KMS-11 (cell line): Measurements from ENCODE around the gene ZNF280D.

Source experiments
- H2AFZ ChIP-seq: fragments of 200-600 bp; sonication (generic); 2 replicates; pipeline ENCODE4 v1.6.1; 2016; ENCODE audit warnings: antibody characterized with exemption, mixed run types, low read depth
- H3K27ac ChIP-seq: fragments of 200-600 bp; sonication (generic); 2 replicates; pipeline ENCODE4 v1.6.1; 2016; ENCODE audit warnings: mild to moderate bottlenecking, mixed run types
- H3K27me3 ChIP-seq: fragments of 200-600 bp; sonication (generic); 2 replicates; pipeline ENCODE4 v1.6.1; 2017; ENCODE audit warnings: mild to moderate bottlenecking, low read depth, mixed run types, moderate library complexity; ENCODE audit not compliant: insufficient read depth
- H3K36me3 ChIP-seq: fragments of 200-600 bp; sonication (generic); 2 replicates; pipeline ENCODE4 v1.6.1; 2017; ENCODE audit warnings: mild to moderate bottlenecking, mixed run types; ENCODE audit not compliant: insufficient read depth
- H3K4me1 ChIP-seq: fragments of 200-600 bp; sonication (generic); 2 replicates; pipeline ENCODE4 v1.6.1; 2016; ENCODE audit warnings: mild to moderate bottlenecking, low read depth, mixed run types; ENCODE audit not compliant: poor library complexity, severe bottlenecking
- H3K4me2 ChIP-seq: fragments of 200-600 bp; sonication (generic); 2 replicates; pipeline ENCODE4 v1.7.0; 2016; ENCODE audit warnings: mild to moderate bottlenecking, mixed run types
- H3K4me3 ChIP-seq: fragments of 200-600 bp; sonication (generic); IDR thresholded peaks from 2 replicates; pipeline ENCODE4 v1.6.1; 2017; ENCODE audit warnings: low read depth, low read length, mixed read lengths; ENCODE audit not compliant: insufficient read depth
- H3K79me2 ChIP-seq: fragments of 200-600 bp; sonication (generic); 2 replicates; pipeline ENCODE4 v1.6.1; 2016; ENCODE audit warnings: low read depth, mixed run types; ENCODE audit not compliant: insufficient read depth
- H3K9ac ChIP-seq: fragments of 200-600 bp; sonication (generic); 2 replicates; pipeline ENCODE4 v1.6.1; 2016; ENCODE audit warnings: mild to moderate bottlenecking, mixed run types
- H4K20me1 ChIP-seq: fragments of 200-600 bp; sonication (generic); 2 replicates; pipeline ENCODE4 v1.6.1; 2016; ENCODE audit warnings: mild to moderate bottlenecking, mixed run types; ENCODE audit not compliant: insufficient read depth
- TF ChIP-seq, protein P1 (sequence below): fragments of 200-600 bp; sonication (generic); conservative IDR thresholded peaks from 2 replicates; pipeline ENCODE4 v1.6.1; 2017; ENCODE audit warnings: low read depth, mild to moderate bottlenecking, antibody characterized with exemption, low read length, moderate library complexity, mixed read lengths

Gene ZNF280D

GRCh38 chr15:56737791-56738190 is 4.5 kb upstream of the ZNF280D start:
- H4K20me1 ChIP-seq, result no peaks in the 10 kb centered on the region
- no peak overlapping the region for H3K9ac ChIP-seq
- TF ChIP-seq, protein P1, sequence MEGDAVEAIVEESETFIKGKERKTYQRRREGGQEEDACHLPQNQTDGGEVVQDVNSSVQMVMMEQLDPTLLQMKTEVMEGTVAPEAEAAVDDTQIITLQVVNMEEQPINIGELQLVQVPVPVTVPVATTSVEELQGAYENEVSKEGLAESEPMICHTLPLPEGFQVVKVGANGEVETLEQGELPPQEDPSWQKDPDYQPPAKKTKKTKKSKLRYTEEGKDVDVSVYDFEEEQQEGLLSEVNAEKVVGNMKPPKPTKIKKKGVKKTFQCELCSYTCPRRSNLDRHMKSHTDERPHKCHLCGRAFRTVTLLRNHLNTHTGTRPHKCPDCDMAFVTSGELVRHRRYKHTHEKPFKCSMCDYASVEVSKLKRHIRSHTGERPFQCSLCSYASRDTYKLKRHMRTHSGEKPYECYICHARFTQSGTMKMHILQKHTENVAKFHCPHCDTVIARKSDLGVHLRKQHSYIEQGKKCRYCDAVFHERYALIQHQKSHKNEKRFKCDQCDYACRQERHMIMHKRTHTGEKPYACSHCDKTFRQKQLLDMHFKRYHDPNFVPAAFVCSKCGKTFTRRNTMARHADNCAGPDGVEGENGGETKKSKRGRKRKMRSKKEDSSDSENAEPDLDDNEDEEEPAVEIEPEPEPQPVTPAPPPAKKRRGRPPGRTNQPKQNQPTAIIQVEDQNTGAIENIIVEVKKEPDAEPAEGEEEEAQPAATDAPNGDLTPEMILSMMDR, result no peak
- H2AFZ ChIP-seq, result no peak overlapping the region
- H3K36me3 ChIP-seq, result no peaks in the 10 kb centered on the region
- H3K4me1 ChIP-seq, result peaks cover 3% of the 10 kb centered on the region
- H3K27ac ChIP-seq, result no peak overlapping the region
- H3K4me2 ChIP-seq, result no peak overlapping the region
- H3K79me2 ChIP-seq, result no peaks in the 10 kb centered on the region
- H3K27me3 ChIP-seq, result no peaks in the 10 kb centered on the region
- H3K4me3 ChIP-seq, result no peak overlapping the region

DNA sequence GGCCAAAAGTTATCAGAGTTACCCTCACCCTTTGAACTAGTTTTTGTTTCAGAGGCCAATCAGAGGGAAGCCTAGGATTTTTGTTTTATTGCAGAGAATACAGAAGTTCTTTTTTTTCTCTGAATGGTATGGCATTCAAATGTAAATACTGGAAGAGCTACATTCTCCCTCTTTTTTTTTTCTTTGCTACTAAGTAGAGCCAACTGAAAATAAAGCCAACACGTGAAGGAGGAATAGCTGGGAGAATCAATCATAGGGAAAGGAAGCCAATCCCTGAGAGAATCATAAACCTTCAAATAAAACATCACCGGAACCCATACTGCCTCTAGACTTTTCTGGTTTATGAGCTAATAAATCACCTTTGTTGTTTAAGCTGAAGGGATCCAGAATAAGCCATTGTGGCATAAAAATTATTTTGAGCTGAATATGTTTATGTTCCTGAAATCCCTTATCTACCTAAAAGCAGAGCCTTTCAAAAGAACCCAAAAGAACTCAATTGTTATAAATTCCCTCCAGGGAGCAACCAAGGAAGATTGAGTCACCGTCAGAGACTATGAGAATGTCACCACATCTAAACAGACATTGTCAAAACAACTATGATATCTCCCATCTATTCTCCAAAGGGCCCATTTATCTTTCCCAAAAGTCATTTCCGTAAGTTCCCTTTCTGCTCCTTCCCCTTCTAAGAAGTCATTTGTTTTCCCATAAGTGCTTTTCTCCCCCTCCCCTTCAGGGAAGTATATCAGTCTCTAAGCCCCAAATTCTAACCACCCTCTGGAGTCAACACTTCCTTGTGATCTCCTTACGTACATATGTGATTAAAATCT is 3.8 kb upstream of the ZNF280D start:
- H3K4me2 ChIP-seq, result no peak overlapping the region
- no peaks in the 10 kb centered on the region for H4K20me1 ChIP-seq
- peaks cover 5% of the 10 kb centered on the region for H3K4me1 ChIP-seq
- TF ChIP-seq, protein P1, result no peak
- no peak overlapping the region for H3K9ac ChIP-seq
- no peak overlapping the region for H3K4me3 ChIP-seq
- H2AFZ ChIP-seq, result no peak overlapping the region
- H3K27ac ChIP-seq, result no peak overlapping the region
- no peaks in the 10 kb centered on the region for H3K36me3 ChIP-seq
- no peaks in the 10 kb centered on the region for H3K27me3 ChIP-seq
- peaks cover 6% of the 10 kb centered on the region for H3K79me2 ChIP-seq

DNA sequence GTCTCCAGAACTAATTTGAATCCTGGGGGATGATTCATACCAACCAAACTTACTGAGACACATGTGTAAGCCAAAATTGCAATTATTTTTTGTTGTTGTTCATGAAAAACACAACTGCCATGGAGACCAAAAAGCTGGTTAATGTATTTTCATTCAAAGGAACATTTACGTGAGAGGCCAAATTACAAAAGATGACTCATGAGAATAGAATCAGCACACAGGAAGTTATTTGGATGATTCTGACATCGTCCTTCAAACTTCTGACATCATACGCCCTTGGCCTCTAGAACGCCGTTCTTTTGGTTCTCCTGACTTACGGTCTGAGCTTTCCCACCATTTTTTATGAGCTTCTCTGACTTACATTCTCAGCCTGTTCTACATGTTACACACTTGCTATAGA is 3.0 kb upstream of the ZNF280D start:
- H3K4me1 ChIP-seq, result peaks cover 12% of the 10 kb centered on the region
- no peak overlapping the region for H3K4me2 ChIP-seq
- H3K79me2 ChIP-seq, result peaks cover 14% of the 10 kb centered on the region
- TF ChIP-seq, protein P1, result no peak
- no peak overlapping the region for H3K27ac ChIP-seq
- no peak overlapping the region for H2AFZ ChIP-seq
- no peaks in the 10 kb centered on the region for H4K20me1 ChIP-seq
- H3K36me3 ChIP-seq, result no peaks in the 10 kb centered on the region
- H3K4me3 ChIP-seq, result no peak overlapping the region
- H3K9ac ChIP-seq, result no peak overlapping the region
- H3K27me3 ChIP-seq, result no peaks in the 10 kb centered on the region

DNA sequence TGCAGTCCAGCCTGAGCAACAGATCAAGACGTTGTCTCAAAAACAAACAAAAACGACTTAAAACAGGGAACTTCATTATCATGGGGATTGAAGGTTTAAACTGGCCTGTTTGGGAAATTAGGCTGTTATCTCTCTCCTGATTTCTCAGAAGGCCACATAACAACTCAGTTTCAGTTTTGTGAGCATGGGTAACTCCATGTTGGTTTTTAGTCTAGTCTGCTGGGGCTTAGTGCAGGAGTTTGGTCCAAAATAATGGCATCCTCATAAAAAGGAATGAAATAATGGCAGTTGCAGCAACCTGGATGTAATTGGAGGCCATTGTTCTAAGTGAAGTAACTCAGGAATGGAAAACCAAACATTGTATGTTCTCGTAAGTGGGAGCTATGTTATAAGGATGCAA is 2.3 kb upstream of the ZNF280D start:
- Histone ChIP-seq H3K4me1 (peaks cover 18% of the 10 kb centered on the region), H2AFZ (no peak overlapping the region), H3K79me2 (peaks cover 18% of the 10 kb centered on the region), H3K4me3 (no peak overlapping the region), H3K4me2 (no peak overlapping the region), H4K20me1 (no peaks in the 10 kb centered on the region), H3K27ac (no peak overlapping the region), H3K27me3 (no peaks in the 10 kb centered on the region), H3K9ac (no peak overlapping the region), H3K36me3 (no peaks in the 10 kb centered on the region)
- TF ChIP-seq, protein P1, result no peak
